Neural crest cell (in vitro differentiated cells): ENCODE results near the gene ARIH2. TPM values are rescaled to one million over a fixed set of nuclear protein-coding genes. Genes with fewer than 3 reads are reported as not detected.

Experiments used
- DNase-seq: peaks from one replicate; pipeline ENCODE4 v3.0.0; 2021; ENCODE audit warnings: low read depth, mixed read lengths, low spot score
- H3K27ac Mint-ChIP-seq: one replicate; pipeline ENCODE4 v1.8.0; 2021; ENCODE audit warnings: mild to moderate bottlenecking, mixed read lengths; ENCODE audit not compliant: unreplicated experiment
- H3K27me3 Mint-ChIP-seq: 2 replicates; pipeline ENCODE4 v1.8.0; 2021; ENCODE audit warnings: low read depth, mild to moderate bottlenecking, mixed read lengths
- H3K36me3 Mint-ChIP-seq: 2 replicates; pipeline ENCODE4 v1.8.0; 2021; ENCODE audit warnings: low read depth, mild to moderate bottlenecking, mixed read lengths
- H3K4me1 Mint-ChIP-seq: 2 replicates; pipeline ENCODE4 v1.8.0; 2021; ENCODE audit warnings: mixed read lengths
- H3K4me3 Mint-ChIP-seq: one replicate; pipeline ENCODE4 v1.8.0; 2021; ENCODE audit warnings: mild to moderate bottlenecking, mixed read lengths
- H3K9me3 Mint-ChIP-seq: 2 replicates; pipeline ENCODE4 v1.8.0; 2021; ENCODE audit warnings: mixed read lengths
- CTCF ChIP-seq: fragments of 200-600 bp; sonication (generic); conservative IDR thresholded peaks from 2 replicates; pipeline ENCODE4 v1.5.0; 2021; ENCODE audit warnings: antibody characterized with exemption, mild to moderate bottlenecking
- total RNA-seq: library from RNA; stranded (reverse); gene quantifications from 2 replicates; pipeline ENCODE4 v1.2.1, GENCODE V29; 2021

The ARIH2 gene
- total RNA-seq, 1 donor from 2014 or later: 91.7 TPM

GRCh38 chr3:48983096-48983495 is 64.5 kb downstream of the ARIH2 start:
- no peaks in the 10 kb centered on the region for H3K9me3 Mint-ChIP-seq
- peaks cover 9% of the 10 kb centered on the region for H3K36me3 Mint-ChIP-seq
- no peak for TF ChIP-seq CTCF
- peak overlapping the region; percentile 53 for H3K27ac Mint-ChIP-seq
- H3K4me1 Mint-ChIP-seq: peaks cover 9% of the 10 kb centered on the region
- H3K4me3 Mint-ChIP-seq: no peak overlapping the region
- no peaks in the 10 kb centered on the region for H3K27me3 Mint-ChIP-seq
- DNase-seq: no peak

DNA sequence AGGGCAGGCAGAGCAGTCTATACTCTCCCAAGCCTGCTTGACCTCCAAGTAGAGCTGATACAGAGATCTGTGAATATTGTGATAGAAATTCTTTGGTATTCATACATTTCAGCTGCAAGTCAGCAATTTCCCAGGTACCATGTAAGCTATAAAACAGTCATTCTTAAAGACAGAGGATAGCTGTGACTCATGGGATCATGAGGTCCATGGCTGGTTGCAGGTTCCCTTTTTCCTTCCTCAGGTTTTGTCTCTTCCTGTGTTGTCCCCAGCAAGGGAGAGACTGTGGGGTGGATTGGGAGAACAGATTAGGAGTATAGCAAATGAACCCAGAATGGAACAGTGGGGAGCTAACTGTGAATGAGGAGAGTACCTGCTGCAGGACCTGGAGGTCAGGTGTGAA is 66.0 kb downstream of the ARIH2 start:
- Mint-ChIP-seq H3K27me3 (no peaks in the 10 kb centered on the region), H3K4me3 (no peak overlapping the region), H3K36me3 (peaks cover 4% of the 10 kb centered on the region), H3K4me1 (peaks cover 19% of the 10 kb centered on the region), H3K9me3 (no peaks in the 10 kb centered on the region), H3K27ac (no peak overlapping the region)
- no peak for DNase-seq
- TF ChIP-seq CTCF: no peak

- H3K36me3 Mint-ChIP-seq: no peaks in the 10 kb centered on the region
- H3K4me1 Mint-ChIP-seq: peaks cover 23% of the 10 kb centered on the region
- peak overlapping the region; percentile 2 for H3K4me3 Mint-ChIP-seq
- no peak overlapping the region for H3K27ac Mint-ChIP-seq
- no peak for DNase-seq
- H3K9me3 Mint-ChIP-seq: no peaks in the 10 kb centered on the region
- TF ChIP-seq CTCF: no peak
- no peaks in the 10 kb centered on the region for H3K27me3 Mint-ChIP-seq
Measured at GRCh38 chr3:48985831-48986376, 67.3 kb downstream of the ARIH2 start.

DNA sequence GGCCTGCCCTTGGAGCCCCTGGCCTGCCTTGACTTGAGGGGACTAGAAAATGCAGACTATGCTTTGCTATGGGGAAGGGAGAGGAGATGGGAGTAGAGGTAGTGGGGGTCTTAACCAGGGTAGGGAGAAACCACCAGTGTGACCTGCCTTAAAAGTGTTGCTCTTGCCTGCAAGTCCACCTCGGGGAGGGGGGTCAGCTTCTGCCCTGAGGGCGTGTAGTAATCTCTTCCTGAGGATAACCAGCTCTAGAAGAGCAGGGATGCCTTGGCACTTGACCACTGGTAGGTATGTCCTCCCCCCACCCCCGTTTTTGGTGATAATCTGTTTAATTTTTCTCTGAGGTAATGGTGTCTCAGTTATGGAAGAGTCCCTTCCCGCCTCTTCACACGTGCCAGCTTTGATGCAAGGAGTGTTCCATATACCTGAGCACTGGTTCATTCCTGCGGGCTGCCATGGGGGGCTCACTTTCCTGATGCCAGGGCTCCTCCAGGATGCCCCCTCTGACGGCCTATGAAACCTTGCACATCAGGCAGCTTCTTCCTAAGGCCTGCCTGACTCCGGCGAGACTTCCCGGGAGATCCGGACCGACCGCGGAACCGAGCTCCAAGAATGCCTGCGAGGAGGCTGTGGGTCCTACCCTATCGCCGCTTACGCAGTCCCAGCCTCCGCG is 70.6 kb downstream of the ARIH2 start:
- Mint-ChIP-seq H3K4me1 (peaks cover 31% of the 10 kb centered on the region), H3K36me3 (no peaks in the 10 kb centered on the region), H3K4me3 (peak overlapping the region; percentile 95), H3K27me3 (no peaks in the 10 kb centered on the region), H3K27ac (peak overlapping the region; percentile 98), H3K9me3 (no peaks in the 10 kb centered on the region)
- no peak for DNase-seq
- no peak for TF ChIP-seq CTCF

GRCh38 chr3:48989796-48990635 is 71.4 kb downstream of the ARIH2 start, which contains the start of gene P4HTM:
TSS of gene P4HTM (plus strand) at chr3:48990241. CDS start at chr3:48990257, 16 bp downstream.
- peak; percentile 39 for TF ChIP-seq CTCF
- H3K36me3 Mint-ChIP-seq: peaks cover under 1% of the 10 kb centered on the region
- H3K27me3 Mint-ChIP-seq: no peaks in the 10 kb centered on the region
- peaks cover 31% of the 10 kb centered on the region for H3K4me1 Mint-ChIP-seq
- no peaks in the 10 kb centered on the region for H3K9me3 Mint-ChIP-seq
- peak; percentile 63 for DNase-seq
- H3K27ac Mint-ChIP-seq: peak within 1 kb of the TSS; percentile 98
- H3K4me3 Mint-ChIP-seq: peak within 1 kb of the TSS; percentile 95
